Cardiac fibroblast (primary cell): ENCODE results near the gene NBR1.
"Not testable (repeated sequence)": the region's sequence is repeated elsewhere in the genome, so short reads cannot be mapped to it uniquely, and the experiment has no call there.

ENCODE experiments used
- DNase-seq, 2 donors: peaks; one replicate each; pipeline versions ENCODE4 v3.0.0 to v3.0.0-alpha.2; 2010; ENCODE audit warnings: low read depth in 2 of 2
- H3K4me3 ChIP-seq, 2 donors: replicated peaks in 1 of 2; 1 replicate in 1 of 2; 2 replicates in 1 of 2; pipeline ENCODE4 v1.5.1; 2011; ENCODE audit warnings: low read depth in 2 of 2, low read length in 2 of 2, mild to moderate bottlenecking in 2 of 2, moderate library complexity in 1 of 2
- TF ChIP-seq, protein P1 (sequence below): IDR thresholded peaks from one replicate; pipeline ENCODE4 v1.5.1; 2011; ENCODE audit warnings: low read depth, mild to moderate bottlenecking, low read length, inconsistent platforms

The NBR1 gene, protein sequence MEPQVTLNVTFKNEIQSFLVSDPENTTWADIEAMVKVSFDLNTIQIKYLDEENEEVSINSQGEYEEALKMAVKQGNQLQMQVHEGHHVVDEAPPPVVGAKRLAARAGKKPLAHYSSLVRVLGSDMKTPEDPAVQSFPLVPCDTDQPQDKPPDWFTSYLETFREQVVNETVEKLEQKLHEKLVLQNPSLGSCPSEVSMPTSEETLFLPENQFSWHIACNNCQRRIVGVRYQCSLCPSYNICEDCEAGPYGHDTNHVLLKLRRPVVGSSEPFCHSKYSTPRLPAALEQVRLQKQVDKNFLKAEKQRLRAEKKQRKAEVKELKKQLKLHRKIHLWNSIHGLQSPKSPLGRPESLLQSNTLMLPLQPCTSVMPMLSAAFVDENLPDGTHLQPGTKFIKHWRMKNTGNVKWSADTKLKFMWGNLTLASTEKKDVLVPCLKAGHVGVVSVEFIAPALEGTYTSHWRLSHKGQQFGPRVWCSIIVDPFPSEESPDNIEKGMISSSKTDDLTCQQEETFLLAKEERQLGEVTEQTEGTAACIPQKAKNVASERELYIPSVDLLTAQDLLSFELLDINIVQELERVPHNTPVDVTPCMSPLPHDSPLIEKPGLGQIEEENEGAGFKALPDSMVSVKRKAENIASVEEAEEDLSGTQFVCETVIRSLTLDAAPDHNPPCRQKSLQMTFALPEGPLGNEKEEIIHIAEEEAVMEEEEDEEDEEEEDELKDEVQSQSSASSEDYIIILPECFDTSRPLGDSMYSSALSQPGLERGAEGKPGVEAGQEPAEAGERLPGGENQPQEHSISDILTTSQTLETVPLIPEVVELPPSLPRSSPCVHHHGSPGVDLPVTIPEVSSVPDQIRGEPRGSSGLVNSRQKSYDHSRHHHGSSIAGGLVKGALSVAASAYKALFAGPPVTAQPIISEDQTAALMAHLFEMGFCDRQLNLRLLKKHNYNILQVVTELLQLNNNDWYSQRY

DNA sequence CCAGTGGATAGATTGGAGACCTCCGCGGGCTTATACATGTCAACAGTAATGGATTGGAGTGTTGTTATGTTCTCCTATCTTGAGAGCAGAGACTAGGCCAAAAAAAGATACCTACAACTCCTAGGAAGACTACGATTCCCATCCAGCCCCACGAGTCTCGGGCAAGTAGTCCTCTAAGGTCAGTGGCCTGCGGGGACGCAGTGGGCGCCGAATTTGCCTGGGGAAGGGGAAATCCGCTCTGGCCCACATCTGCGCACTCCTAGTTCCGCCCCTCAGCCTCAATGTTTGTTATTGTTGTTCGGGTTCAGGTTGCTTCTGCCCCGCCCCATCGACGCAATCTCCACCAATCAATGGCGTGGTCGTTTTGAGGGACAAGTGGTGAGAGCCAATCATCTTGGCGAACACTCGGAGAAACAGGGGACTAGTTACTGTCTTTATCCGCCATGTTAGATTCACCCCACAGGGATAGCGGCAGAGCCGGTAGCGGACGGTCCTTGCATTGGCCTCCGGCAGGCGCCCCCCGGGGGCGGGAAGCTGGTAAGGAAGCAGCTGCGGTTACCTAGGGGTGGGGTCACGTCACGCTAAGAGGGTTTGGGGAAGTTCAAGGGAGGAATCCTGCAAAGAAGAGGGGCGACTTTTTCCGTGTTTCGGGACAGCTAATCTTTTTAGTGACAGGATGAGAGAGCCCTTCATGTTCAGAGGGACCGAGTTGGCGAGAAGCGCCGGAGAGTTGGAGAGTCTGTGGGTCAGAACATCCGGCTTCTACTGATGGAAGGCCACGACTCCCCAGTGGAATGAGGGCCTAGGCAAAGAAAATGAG lies at the start of gene NBR1:
Gene NBR1 (plus strand): TSS at position 449 of the 820 bp plus-strand sequence. CDS start 4,586 bp downstream, outside the sequence.
- peak within 1 kb of the TSS; percentile 88 for H3K4me3 ChIP-seq
- DNase-seq = peak; percentile 98 to 99
- TF ChIP-seq, protein P1, sequence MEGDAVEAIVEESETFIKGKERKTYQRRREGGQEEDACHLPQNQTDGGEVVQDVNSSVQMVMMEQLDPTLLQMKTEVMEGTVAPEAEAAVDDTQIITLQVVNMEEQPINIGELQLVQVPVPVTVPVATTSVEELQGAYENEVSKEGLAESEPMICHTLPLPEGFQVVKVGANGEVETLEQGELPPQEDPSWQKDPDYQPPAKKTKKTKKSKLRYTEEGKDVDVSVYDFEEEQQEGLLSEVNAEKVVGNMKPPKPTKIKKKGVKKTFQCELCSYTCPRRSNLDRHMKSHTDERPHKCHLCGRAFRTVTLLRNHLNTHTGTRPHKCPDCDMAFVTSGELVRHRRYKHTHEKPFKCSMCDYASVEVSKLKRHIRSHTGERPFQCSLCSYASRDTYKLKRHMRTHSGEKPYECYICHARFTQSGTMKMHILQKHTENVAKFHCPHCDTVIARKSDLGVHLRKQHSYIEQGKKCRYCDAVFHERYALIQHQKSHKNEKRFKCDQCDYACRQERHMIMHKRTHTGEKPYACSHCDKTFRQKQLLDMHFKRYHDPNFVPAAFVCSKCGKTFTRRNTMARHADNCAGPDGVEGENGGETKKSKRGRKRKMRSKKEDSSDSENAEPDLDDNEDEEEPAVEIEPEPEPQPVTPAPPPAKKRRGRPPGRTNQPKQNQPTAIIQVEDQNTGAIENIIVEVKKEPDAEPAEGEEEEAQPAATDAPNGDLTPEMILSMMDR = no peak

DNA sequence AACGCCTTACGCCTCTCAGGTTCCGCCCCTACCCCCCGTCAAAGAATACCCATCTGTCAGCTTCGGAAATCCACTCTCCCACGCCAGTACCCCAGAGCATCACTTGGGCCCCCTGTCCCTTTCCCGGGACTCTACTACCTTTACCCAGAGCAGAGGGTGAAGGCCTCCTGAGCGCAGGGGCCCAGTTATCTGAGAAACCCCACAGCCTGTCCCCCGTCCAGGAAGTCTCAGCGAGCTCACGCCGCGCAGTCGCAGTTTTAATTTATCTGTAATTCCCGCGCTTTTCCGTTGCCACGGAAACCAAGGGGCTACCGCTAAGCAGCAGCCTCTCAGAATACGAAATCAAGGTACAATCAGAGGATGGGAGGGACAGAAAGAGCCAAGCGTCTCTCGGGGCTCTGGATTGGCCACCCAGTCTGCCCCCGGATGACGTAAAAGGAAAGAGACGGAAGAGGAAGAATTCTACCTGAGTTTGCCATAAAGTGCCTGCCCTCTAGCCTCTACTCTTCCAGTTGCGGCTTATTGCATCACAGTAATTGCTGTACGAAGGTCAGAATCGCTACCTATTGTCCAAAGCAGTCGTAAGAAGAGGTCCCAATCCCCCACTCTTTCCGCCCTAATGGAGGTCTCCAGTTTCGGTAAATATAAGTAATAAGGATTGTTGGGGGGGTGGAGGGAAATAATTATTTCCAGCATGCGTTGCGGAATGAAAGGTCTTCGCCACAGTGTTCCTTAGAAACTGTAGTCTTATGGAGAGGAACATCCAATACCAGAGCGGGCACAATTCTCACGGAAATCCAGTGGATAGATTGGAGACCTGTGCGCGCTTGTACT lies 45.7 kb upstream of the NBR1 start, which contains the start of gene BRCA1:
Gene BRCA1 (minus strand): TSS at position 232 of the 834 bp plus-strand sequence. CDS start 1,268 bp downstream, outside the sequence.
- peak; percentile 99 for DNase-seq
- peak within 1 kb of the TSS; percentile 52 to 69 for H3K4me3 ChIP-seq
- TF ChIP-seq, protein P1 = no peak

DNA sequence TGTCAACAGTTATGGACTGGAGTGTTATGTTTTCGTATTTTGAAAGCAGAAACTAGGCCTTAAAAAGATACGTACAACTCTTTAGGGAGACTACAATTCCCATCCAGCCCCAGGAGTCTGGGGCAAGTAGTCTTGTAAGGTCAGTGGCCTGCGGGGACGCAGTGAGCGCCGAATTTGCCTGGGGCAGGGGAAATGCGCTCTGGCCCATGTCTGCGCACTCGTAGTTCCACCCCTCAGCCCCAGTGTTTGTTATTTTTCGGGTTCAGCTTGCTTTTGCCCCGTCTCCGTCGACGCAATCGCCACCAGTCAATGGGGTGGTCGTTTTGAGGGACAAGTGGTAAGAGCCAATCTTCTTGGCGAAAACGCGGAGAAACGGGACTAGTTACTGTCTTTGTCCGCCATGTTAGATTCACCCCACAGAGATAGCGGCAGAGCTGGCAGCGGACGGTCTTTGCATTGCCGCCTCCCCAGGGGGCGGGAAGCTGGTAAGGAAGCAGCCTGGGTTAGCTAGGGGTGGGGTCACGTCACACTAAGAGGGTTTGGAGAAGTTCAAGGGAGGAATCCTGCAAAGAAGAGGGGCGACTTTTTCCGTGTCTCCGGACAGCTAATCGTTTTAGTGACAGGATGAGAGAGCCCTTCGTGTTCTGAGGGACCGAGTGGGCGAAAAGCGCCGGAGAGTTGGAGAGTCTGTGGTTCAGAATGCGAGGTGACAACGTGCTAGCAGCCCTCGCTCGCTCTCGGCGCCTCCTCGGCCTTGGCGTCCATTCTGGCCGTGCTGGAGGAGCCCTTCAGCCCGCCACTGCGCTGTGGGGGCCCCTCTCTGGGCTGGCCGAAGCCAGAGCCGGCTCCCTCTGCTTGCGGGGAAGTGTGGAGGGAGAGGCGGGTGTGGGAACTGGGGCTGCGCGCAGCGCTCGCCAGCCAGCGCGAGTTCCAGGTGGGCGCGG lies 44.8 kb upstream of the NBR1 start:
- TF ChIP-seq, protein P1 = no peak
- no peak for DNase-seq
- peak overlapping the region; percentile 52 to 69 for H3K4me3 ChIP-seq

DNA sequence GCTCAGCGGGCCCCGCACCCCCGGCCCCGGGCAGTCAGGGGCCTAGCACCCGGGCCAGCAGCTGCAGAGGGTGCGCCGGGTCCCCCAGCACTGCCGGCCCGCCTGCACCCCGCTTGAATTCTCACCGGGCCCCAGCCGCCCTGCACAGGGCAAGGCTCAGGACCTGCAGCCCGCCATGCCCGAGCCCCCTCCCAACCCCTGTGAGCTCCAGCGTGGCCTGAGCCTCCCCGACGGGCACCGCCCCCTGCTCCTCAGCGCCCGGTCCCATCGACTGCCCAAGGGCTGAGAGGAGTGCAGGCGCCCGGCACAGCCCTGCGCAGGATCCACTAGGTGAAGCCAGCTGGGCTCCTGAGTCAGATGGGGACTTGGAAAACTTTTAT lies 44.1 kb upstream of the NBR1 start:
- H3K4me3 ChIP-seq = no peak overlapping the region
- no peak for DNase-seq

DNA sequence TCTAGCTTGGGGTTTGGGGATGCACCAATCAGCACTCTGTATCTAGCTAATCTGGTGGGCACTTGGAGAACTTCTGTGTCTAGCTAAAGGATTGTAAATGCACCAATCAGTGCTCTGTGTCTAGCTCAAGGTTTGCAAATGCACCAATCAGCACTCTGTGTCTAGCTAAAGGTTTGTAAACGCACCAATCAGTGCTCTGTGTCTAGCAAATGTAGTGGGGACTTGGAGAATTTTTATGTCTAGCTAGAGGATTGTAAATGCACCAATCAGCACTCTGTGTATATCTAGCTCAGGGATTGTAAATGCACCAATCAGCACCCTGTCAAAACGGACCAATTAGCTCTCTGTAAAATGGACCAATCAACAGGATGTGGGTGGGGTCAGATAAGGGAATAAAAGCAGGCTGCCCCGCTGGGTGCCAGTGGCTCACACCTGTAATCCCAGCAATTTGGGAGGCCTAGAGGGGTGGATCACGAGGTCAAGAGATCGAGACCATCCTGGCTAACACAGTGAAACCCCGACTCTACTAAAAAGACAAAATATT lies 43.6 kb upstream of the NBR1 start:
- not testable (repeated sequence) for DNase-seq, H3K4me3 ChIP-seq

More for the DNA sequence above, 44.1 kb upstream of the NBR1 start:
- TF ChIP-seq, protein P1 = no peak

DNA sequence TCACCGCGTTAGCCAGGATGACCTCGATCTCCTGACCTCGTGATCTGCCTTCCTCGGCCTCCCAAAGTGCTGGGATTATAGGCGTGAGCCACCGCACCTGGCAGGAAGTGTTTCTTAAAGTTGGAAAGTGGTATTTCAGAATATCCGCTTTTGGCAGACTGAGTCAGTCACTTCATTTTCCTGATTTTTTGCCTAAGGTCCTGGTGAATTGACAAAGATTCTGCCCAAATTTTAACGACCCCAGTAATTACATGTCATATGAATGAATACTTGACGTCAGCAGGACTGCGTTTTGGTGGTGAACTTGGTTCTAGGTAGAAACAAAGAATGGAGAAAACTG lies 41.4 kb upstream of the NBR1 start:
- TF ChIP-seq, protein P1 = no peak
- DNase-seq = no peak
- H3K4me3 ChIP-seq = no peak overlapping the region
